A549 (cell line): ENCODE results near the gene LRRC28. TPM values are rescaled to one million over a fixed set of nuclear protein-coding genes. Genes with fewer than 3 reads are reported as not detected.

ENCODE experiments used
- ATAC-seq, 2 experiments: fragments of 200-7000 bp in 1 of 2; fragments of >200 bp in 1 of 2; cut with Nextera tagmentation in 1 of 2; cut with Tn5 transposase in 1 of 2; 3 replicates each; pipeline versions ENCODE4 v1.8.0 to v1.9.1; 2018 to 2020; ENCODE audit warnings: mild to moderate bottlenecking in 1 of 2, moderate library complexity in 1 of 2
- CTCF ChIA-PET: fragments of 300-600 bp; sonication (Branson Sonifier 250); formaldehyde crosslinking; extraction: SDS; loops from one replicate; lab custom pipeline; 2021; ENCODE audit warnings: antibody characterized with exemption, inconsistent platforms; lab: Yijun Ruan, JAX
- POLR2A ChIA-PET: fragments of 350-600 bp; formaldehyde crosslinking; extraction: SDS; loops from one replicate; lab custom pipeline; 2021; ENCODE audit warnings: antibody characterized with exemption, inconsistent platforms; lab: Yijun Ruan, JAX
- DNase-seq, 2 experiments: peaks; one replicate each; pipeline versions ENCODE4 v3.0.0 to v3.0.0-alpha.2; 2011 to 2016; ENCODE audit warnings: low read depth in 1 of 2, low spot score in 1 of 2
- FAIRE-seq: peaks from 2 replicates; lab custom pipeline; 2011; peaks lifted over from hg19 to GRCh38; lab: Jason Lieb, UNC
- H3K27ac ChIP-seq, 2 experiments: fragments of >200 bp; sonication (Bioruptor Twin); formaldehyde crosslinking; 3 replicates each; pipeline ENCODE4 v1.5.1; 2016 to 2017
- H3K4me1 ChIP-seq: fragments of >200 bp; sonication (Bioruptor Twin); formaldehyde crosslinking; 3 replicates; pipeline ENCODE4 v1.6.1; 2016
- H3K4me2 ChIP-seq: fragments of >200 bp; sonication (Bioruptor Twin); formaldehyde crosslinking; 3 replicates; pipeline ENCODE4 v1.6.1; 2016
- H3K4me3 ChIP-seq: fragments of >200 bp; sonication (Bioruptor Twin); formaldehyde crosslinking; 3 replicates; pipeline ENCODE4 v1.5.1; 2016
- H3K9me3 ChIP-seq: fragments of >200 bp; sonication (Bioruptor Twin); formaldehyde crosslinking; 3 replicates; pipeline ENCODE4 v1.6.1; 2016
- CBX8 ChIP-seq: fragments of 200-600 bp; sonication (generic); IDR thresholded peaks from 2 replicates; pipeline ENCODE4 v1.6.1; 2016
- ESRRA ChIP-seq: fragments of 150-350 bp; IDR thresholded peaks from 2 replicates; pipeline ENCODE4 v1.6.1; 2014; ENCODE audit warnings: mild to moderate bottlenecking, low read length, borderline replicate concordance
- FOXS1 ChIP-seq: fragments of 250-450 bp; sonication (Bioruptor Pico); IDR thresholded peaks from 2 replicates; pipeline ENCODE4 v1.5.0; 2020; ENCODE audit warnings: mild to moderate bottlenecking, moderate library complexity
- GATA3 ChIP-seq: IDR thresholded peaks from 2 replicates; pipeline ENCODE4 v1.6.1; 2012; ENCODE audit warnings: borderline replicate concordance
- HEYL ChIP-seq: fragments of 250-450 bp; sonication (Bioruptor Pico); IDR thresholded peaks from 2 replicates; pipeline ENCODE4 v1.8.0; 2021; ENCODE audit warnings: mild to moderate bottlenecking, moderate library complexity
- HOXB13 ChIP-seq: fragments of 250-450 bp; sonication (Bioruptor Pico); IDR thresholded peaks from 2 replicates; pipeline ENCODE4 v1.5.0; 2020; ENCODE audit warnings: low read depth, mild to moderate bottlenecking, moderate library complexity
- KDM1A ChIP-seq: fragments of 200-600 bp; sonication (generic); IDR thresholded peaks from 2 replicates; pipeline ENCODE4 v1.6.1; 2016; ENCODE audit warnings: low read depth, mild to moderate bottlenecking
- KDM5A ChIP-seq: fragments of 200-600 bp; sonication (generic); IDR thresholded peaks from 2 replicates; pipeline ENCODE4 v1.6.1; 2016; ENCODE audit warnings: antibody characterized with exemption, mild to moderate bottlenecking
- MAX ChIP-seq: IDR thresholded peaks from 2 replicates; pipeline ENCODE4 v1.6.1; 2012
- MAZ ChIP-seq: fragments of 150-350 bp; IDR thresholded peaks from 2 replicates; pipeline ENCODE4 v1.6.1; 2014; ENCODE audit warnings: antibody characterized with exemption, low read depth, low read length, borderline replicate concordance
- NFE2L2 ChIP-seq: fragments of 150-350 bp; conservative IDR thresholded peaks from 2 replicates; pipeline ENCODE4 v1.6.1; 2014; ENCODE audit warnings: low read length
- NPAS2 ChIP-seq: fragments of 250-450 bp; sonication (Bioruptor Pico); IDR thresholded peaks from 2 replicates; pipeline ENCODE4 v1.8.0; 2022; ENCODE audit warnings: mild to moderate bottlenecking, moderate library complexity, borderline replicate concordance
- PHF8 ChIP-seq: fragments of 200-600 bp; sonication (generic); IDR thresholded peaks from 2 replicates; pipeline ENCODE4 v1.6.1; 2016; ENCODE audit warnings: low read depth, mild to moderate bottlenecking, antibody characterized with exemption, moderate library complexity, borderline replicate concordance
- POLR2A ChIP-seq: IDR thresholded peaks from 2 replicates; pipeline ENCODE4 v1.6.1; 2012; ENCODE audit warnings: mild to moderate bottlenecking, low read length
- RAD21 ChIP-seq, 2 experiments: fragments of >200 bp in 1 of 2; sonication (Bioruptor Twin) in 1 of 2; formaldehyde crosslinking in 1 of 2; IDR thresholded peaks in 1 of 2; conservative IDR thresholded peaks in 1 of 2; 2 replicates in 1 of 2; 3 replicates in 1 of 2; pipeline ENCODE4 v1.6.1; 2012 to 2018; ENCODE audit warnings: inconsistent platforms in 1 of 2
- RFX5 ChIP-seq: fragments of 450-650 bp; IDR thresholded peaks from 2 replicates; pipeline ENCODE4 v1.7.1; 2014; ENCODE audit warnings: antibody characterized with exemption, mild to moderate bottlenecking, moderate library complexity
- SREBF2 ChIP-seq: fragments of 450-650 bp; IDR thresholded peaks from 2 replicates; pipeline ENCODE4 v1.6.1; 2014; ENCODE audit warnings: mild to moderate bottlenecking, moderate library complexity
- TFCP2L1 ChIP-seq: fragments of 250-450 bp; sonication (Bioruptor Pico); IDR thresholded peaks from 2 replicates; pipeline ENCODE4 v1.5.0; 2021; ENCODE audit warnings: mild to moderate bottlenecking
- ZFP36 ChIP-seq: fragments of 450-650 bp; IDR thresholded peaks from 2 replicates; pipeline ENCODE4 v1.6.1; 2014; ENCODE audit warnings: borderline replicate concordance; ENCODE audit not compliant: partially characterized antibody
- WGBS: methylation state at CpG from one replicate; pipeline ENCODE4 v1.1.6; 2017; ENCODE audit errors: missing lambda C conversion rate; 5-methylcytosine and 5-hydroxymethylcytosine counted together
- polyA plus RNA-seq, 4 experiments: library from polyadenylated mRNA; depleted of rRNA in 3 of 4; stranded (reverse); fragments of >200 nt; fragmentation: RNase III in 1 of 4; extraction: RNeasy Plus Mini Kit Qiagen cat#74134 plus additional on column Dnase treatment in 1 of 4; gene quantifications; 2 replicates in 3 of 4; 3 replicates in 1 of 4; pipeline ENCODE4 v1.2.3, GENCODE V29; 2011 to 2017
- TF ChIP-seq, protein P1 (sequence below): fragments of 250-450 bp; sonication (Bioruptor Pico); IDR thresholded peaks from 2 replicates; pipeline ENCODE4 v1.5.0; 2020; ENCODE audit warnings: low read depth, mild to moderate bottlenecking, moderate library complexity
- TF ChIP-seq, protein P2 (sequence below): IDR thresholded peaks from 2 replicates; pipeline ENCODE4 v1.6.1; 2012

The LRRC28 gene
- polyA plus RNA-seq, 2 of the 4 experiments (the other 2 are of a cell fraction), result 19.6 to 62.4 TPM

- no peaks in the 10 kb centered on the region for H3K4me1 ChIP-seq
- no peak for TF ChIP-seq MAX
- TF ChIP-seq PHF8, result no peak
- TF ChIP-seq HEYL (CRISPR knock-in tag), result no peak
- no peak for TF ChIP-seq KDM5A
- TF ChIP-seq, protein P1, sequence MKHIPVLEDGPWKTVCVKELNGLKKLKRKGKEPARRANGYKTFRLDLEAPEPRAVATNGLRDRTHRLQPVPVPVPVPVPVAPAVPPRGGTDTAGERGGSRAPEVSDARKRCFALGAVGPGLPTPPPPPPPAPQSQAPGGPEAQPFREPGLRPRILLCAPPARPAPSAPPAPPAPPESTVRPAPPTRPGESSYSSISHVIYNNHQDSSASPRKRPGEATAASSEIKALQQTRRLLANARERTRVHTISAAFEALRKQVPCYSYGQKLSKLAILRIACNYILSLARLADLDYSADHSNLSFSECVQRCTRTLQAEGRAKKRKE (CRISPR knock-in tag), result no peak
- TF ChIP-seq RAD21 (conservative IDR thresholded peaks at IDR 0.05 in 1 of 2, IDR thresholded peaks at IDR 0.05 in 1 of 2), result no peak
- TF ChIP-seq MAZ, result no peak
- TF ChIP-seq CBX8, result no peak
- TF ChIP-seq GATA3, result no peak
- TF ChIP-seq SREBF2, result no peak
- TF ChIP-seq, all 56 proteins: peak for 0
- FAIRE-seq (no peak), DNase-seq (no peak), ATAC-seq (no peak; a peak in 1 of 6 replicates)
- ChIA-PET POLR2A (no interaction called here), CTCF (interaction anchor here (0.8 to 1.9 kb wide), 4 partner anchors 44 to 269 kb away, joined by 3 to 5 read pairs (median 4); no protein-coding TSS in a partner anchor)
- 70% methylated on average over 20 of the region's 20 CpGs for WGBS
- H3K9me3 ChIP-seq, result no peaks in the 10 kb centered on the region
- H3K4me3 ChIP-seq, result no peak overlapping the region
- H3K27ac ChIP-seq, result peak overlapping the region in 1 of 2 experiments; percentile 36; a peak in 1 of 6 replicates
- H3K4me2 ChIP-seq, result no peak overlapping the region
These were observed 183.9 kb downstream of the LRRC28 start for GRCh38 chr15:99435113-99435695.

DNA sequence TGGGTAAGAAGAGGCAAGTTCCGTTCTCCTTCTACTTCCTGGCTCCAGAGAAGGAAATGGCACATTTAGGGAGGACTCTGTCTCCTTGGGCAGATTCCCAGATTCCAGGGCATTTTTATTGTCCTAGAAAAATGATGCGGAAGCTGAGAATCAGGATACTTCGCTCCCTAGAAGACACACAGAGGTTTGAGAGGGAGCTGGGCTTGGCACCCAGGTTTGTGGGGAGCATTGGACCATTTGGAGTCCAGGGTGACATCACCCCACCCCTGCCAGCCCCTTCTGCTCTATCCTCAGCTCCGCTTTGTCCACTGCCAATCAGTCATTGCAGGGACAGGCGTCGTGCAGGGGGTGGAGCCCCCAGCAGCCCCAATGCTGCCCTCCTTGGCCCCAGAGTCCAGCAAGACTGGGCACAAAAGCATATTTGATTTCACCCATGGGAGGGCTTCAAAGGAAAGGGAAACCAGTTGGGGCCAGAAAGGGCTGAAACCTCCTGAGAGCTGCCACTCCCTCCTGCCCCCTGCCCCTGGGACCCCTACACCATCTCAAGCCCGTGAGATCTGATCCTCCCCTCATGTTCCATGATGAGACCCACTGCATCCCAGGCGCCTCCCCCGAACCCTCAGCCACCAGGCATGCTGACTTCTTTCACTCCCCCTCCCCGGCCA lies 184.7 kb downstream of the LRRC28 start:
- Histone ChIP-seq H3K27ac (0 out of 6 replicates have a peak overlapping the region, but pooled peaks of 1 of the 2 experiments have one; percentile 36), H3K9me3 (no peaks in the 10 kb centered on the region), H3K4me2 (no peak overlapping the region), H3K4me3 (no peak overlapping the region), H3K4me1 (no peaks in the 10 kb centered on the region)
- ATAC-seq (no peak), FAIRE-seq (no peak), DNase-seq (no peak)
- ChIA-PET POLR2A (no interaction called here), CTCF (interaction anchor here (0.8 to 1.9 kb wide), 2 partner anchors 117 to 268 kb away, joined by 3 to 5 read pairs; no protein-coding TSS in a partner anchor)
- 79% methylated on average over 9 of the region's 10 CpGs for WGBS
- TF ChIP-seq FOXS1 (CRISPR knock-in tag) (no peak), RFX5 (no peak), ESRRA (no peak)

DNA sequence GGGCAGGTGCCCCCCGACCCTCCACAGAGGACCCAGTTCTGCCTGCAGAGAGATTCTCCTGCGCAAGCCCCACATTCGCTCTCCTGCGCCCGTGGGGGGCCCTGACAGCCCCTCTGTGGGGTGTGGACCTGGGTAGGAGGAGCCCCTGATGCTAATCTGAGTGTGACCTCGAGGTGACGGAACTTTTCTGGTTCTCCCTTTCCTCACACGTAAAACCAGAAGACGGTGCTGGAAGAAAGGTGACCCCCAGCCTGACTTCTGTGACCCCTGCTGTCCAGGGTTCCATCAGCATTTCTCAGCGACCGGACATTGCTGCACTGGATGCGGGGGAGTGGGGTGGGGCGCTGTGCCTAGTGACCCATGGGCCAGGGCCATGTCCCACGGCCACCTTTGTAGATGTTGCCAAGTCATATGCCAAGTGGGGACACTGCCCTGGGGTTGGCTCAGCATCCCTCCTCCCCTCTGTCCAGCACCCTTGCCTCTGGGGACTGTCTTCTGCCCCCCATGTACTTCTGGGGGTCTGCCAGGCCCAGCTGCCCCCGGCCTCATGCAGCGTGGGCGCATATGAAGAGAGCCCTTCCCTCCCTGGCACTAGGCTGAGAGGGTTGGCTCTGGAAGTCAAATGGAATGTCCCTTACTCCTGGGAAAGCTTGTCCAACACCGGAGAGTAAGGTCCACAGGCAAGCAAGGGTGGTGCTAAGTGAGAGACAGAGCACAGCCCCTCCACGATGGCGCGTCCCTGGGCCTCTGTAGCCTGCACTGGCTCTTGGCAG lies 185.4 kb downstream of the LRRC28 start:
- no peak overlapping the region for H3K4me2 ChIP-seq
- no peak overlapping the region for H3K27ac ChIP-seq
- no peaks in the 10 kb centered on the region for H3K9me3 ChIP-seq
- 73% methylated on average over 20 of the region's 21 CpGs for WGBS
- DNase-seq, result no peak
- H3K4me3 ChIP-seq, result no peak overlapping the region
- FAIRE-seq, result no peak
- peaks cover 3% of the 10 kb centered on the region for H3K4me1 ChIP-seq
- ChIA-PET POLR2A (no interaction called here), CTCF (no interaction called here)
- peak; percentile 5 to 12; a peak in 3 of 6 replicates for ATAC-seq
- TF ChIP-seq MAZ, result no peak
- TF ChIP-seq POLR2A, result no peak
- TF ChIP-seq HOXB13 (CRISPR knock-in tag), result no peak
- TF ChIP-seq TFCP2L1 (CRISPR knock-in tag), result no peak
- no peak for TF ChIP-seq RFX5
- TF ChIP-seq ZFP36, result no peak
- TF ChIP-seq GATA3, result no peak
- TF ChIP-seq, protein P2, sequence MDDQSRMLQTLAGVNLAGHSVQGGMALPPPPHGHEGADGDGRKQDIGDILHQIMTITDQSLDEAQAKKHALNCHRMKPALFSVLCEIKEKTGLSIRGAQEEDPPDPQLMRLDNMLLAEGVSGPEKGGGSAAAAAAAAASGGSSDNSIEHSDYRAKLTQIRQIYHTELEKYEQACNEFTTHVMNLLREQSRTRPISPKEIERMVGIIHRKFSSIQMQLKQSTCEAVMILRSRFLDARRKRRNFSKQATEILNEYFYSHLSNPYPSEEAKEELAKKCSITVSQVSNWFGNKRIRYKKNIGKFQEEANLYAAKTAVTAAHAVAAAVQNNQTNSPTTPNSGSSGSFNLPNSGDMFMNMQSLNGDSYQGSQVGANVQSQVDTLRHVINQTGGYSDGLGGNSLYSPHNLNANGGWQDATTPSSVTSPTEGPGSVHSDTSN, result no peak
- TF ChIP-seq PHF8, result no peak
- no peak for TF ChIP-seq NPAS2
- TF ChIP-seq SREBF2, result no peak
- no peak for TF ChIP-seq NFE2L2
- TF ChIP-seq KDM5A, result no peak
- TF ChIP-seq KDM1A, result no peak
